ENCODE results near the gene ATXN7. TPM values are rescaled to one million over a fixed set of nuclear protein-coding genes. Genes with fewer than 3 reads are reported as not detected.

ATXN7 gene
- total and polyA plus RNA-seq, 2 of the 13 experiments (the other 11 are each of a cell fraction or from before 2014, with no cell fraction given): 13.8 to 20.0 TPM

- TF ChIP-seq EP300 (IDR thresholded peaks at IDR 0.05; ENCODE audit: low read depth in 2 of 2, low read length in 2 of 2): peak; percentile 26 to 67; a peak in 1 of 4 replicates
- TF ChIP-seq EP300 (CRISPR knock-in tag; IDR thresholded peaks at IDR 0.05; ENCODE audit: borderline replicate concordance): no peak
- TF ChIP-seq USF2 (IDR thresholded peaks at IDR 0.05; ENCODE audit: low read depth, low read length): no peak
- TF ChIP-seq USF2 (CRISPR knock-in tag; IDR thresholded peaks at IDR 0.05; ENCODE audit: borderline replicate concordance): no peak
- TF ChIP-seq MXD1 (CRISPR knock-in tag; IDR thresholded peaks at IDR 0.05): peak; percentile 30; the same call in 1 of the 2 replicates
- no peak for TF ChIP-seq CCDC6 (CRISPR knock-in tag; IDR thresholded peaks at IDR 0.05)
- TF ChIP-seq HBP1 (CRISPR knock-in tag; IDR thresholded peaks at IDR 0.05; ENCODE audit: low read depth): peak; percentile 70; the same call in 1 of the 2 replicates
- TF ChIP-seq ZBTB4 (CRISPR knock-in tag; IDR thresholded peaks at IDR 0.05; ENCODE audit: borderline replicate concordance): no peak
- TF ChIP-seq ZNF33B (CRISPR knock-in tag; IDR thresholded peaks at IDR 0.05): 0 out of 2 replicates have a peak, but pooled peaks have one; percentile 33
- no peak for TF ChIP-seq E2F2 (CRISPR knock-in tag; IDR thresholded peaks at IDR 0.05; ENCODE audit: borderline replicate concordance)
- no peak for TF ChIP-seq MBD4 (IDR thresholded peaks at IDR 0.05; ENCODE audit: borderline replicate concordance, low read length)
- peak; percentile 68; the same call in 1 of the 2 replicates for TF ChIP-seq PHF21A (CRISPR knock-in tag; IDR thresholded peaks at IDR 0.05)
- TF ChIP-seq ZNF850 (CRISPR knock-in tag; conservative IDR thresholded peaks at IDR 0.05): no peak
- TF ChIP-seq ZNF296 (CRISPR knock-in tag; conservative IDR thresholded peaks at IDR 0.05): no peak
- no peak for TF ChIP-seq ZNF446 (CRISPR knock-in tag; IDR thresholded peaks at IDR 0.05)
- no peak for TF ChIP-seq ZNF740 (CRISPR knock-in tag; IDR thresholded peaks at IDR 0.05)
- TF ChIP-seq MEF2D (CRISPR knock-in tag; IDR thresholded peaks at IDR 0.05): no peak
These were observed 104.3 kb downstream of the ATXN7 start (continued) for GRCh38 chr3:63967675-63968611.

Data from HepG2 (cell line).